ENCODE data around the gene CCDC17. TPM values are rescaled to one million over a fixed set of nuclear protein-coding genes. Genes with fewer than 3 reads are reported as not detected.

Gene CCDC17
- total RNA-seq, 4 donors from 2014 or later, result 0.38 to 3.6 (median 2.4) TPM

DNA sequence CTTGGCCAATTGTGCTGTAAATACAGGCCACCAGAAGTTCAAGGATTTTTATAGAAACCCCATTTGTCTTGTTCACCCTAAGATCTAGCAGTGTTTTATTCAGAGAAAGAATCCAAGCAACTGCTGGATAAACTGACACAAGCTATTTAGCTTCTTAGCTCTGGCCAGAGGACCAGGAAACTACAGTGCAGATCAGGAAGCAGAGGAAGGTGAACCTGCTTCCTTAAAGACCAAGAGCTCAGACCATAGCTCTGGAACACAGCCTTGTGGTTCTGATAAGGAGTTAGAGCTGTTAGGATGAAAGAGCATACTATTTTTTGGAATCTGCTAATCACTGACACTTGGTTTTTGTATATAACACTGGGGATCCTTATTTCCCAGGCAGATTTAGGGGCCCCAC is 5.2 kb upstream of the CCDC17 start:
- peak overlapping the region in 3 of 4 donors; percentile 12 to 39 (median 34) for H3K27ac ChIP-seq
- H3K4me3 ChIP-seq, result no peak overlapping the region
- peaks cover 16 to 97% (median 73%) of the 10 kb centered on the region in 3 donors for H3K36me3 ChIP-seq
- no peak for DNase-seq
- H3K4me1 ChIP-seq, result peaks cover 0 to 11% (median 0%) of the 10 kb centered on the region in 3 donors
- no peaks in the 10 kb centered on the region for H3K27me3 ChIP-seq
- TF ChIP-seq, protein P1, sequence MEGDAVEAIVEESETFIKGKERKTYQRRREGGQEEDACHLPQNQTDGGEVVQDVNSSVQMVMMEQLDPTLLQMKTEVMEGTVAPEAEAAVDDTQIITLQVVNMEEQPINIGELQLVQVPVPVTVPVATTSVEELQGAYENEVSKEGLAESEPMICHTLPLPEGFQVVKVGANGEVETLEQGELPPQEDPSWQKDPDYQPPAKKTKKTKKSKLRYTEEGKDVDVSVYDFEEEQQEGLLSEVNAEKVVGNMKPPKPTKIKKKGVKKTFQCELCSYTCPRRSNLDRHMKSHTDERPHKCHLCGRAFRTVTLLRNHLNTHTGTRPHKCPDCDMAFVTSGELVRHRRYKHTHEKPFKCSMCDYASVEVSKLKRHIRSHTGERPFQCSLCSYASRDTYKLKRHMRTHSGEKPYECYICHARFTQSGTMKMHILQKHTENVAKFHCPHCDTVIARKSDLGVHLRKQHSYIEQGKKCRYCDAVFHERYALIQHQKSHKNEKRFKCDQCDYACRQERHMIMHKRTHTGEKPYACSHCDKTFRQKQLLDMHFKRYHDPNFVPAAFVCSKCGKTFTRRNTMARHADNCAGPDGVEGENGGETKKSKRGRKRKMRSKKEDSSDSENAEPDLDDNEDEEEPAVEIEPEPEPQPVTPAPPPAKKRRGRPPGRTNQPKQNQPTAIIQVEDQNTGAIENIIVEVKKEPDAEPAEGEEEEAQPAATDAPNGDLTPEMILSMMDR (IDR thresholded peaks at IDR 0.05), result no peak
- no peak for TF ChIP-seq POLR2A (IDR thresholded peaks at IDR 0.05)
- H3K9me3 ChIP-seq, result no peaks in the 10 kb centered on the region
- intact Hi-C loops (cut with DNase I), result no loop called here

DNA sequence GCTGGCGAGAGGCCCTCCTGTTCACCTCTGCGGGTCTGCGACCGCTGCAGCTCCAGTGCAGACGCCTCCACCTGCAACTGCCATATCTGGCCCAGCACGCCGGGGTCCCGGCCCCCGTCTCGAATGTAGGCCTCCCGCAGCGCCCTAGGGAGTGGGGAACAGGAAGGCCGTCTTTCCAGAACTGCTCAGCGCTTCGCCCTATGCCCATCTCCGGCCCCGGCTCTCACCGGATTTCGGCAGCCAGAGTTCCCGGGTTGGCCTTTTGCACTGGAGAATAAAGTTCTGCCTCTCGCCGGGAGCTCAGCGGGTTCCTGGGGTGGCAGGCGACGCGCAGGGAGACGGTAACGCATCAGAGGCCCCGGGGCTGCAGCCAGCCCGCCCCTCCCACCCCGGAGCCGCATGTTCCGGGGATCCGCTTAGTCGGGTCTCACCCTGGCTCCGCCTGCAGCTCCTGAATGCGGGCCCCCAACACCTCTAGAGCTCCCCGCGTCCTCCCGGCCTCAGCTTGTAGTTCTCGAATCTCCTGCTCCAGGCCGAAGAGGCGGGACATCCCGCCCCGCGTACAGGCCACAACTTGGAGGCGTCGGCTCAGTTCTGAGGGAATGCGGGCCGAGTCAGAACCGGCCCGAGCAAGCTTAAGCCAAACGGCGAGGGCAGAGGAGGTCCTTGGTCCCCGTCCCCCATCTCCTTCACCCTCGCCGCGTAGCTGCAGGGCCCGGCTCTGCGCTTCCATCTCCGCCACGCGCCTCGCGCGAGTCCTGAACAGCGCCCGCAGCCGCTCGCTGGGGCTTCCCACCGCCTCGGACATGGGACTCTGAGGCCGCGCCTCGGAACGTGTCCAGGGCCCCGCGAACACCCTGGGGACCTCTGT is 1.1 kb downstream of the CCDC17 start:
- H3K4me1 ChIP-seq, result peaks cover 0 to 44% (median 19%) of the 10 kb centered on the region in 3 donors
- no peaks in the 10 kb centered on the region for H3K9me3 ChIP-seq
- no peak for DNase-seq
- peaks cover 7 to 89% (median 11%) of the 10 kb centered on the region in 3 donors for H3K36me3 ChIP-seq
- WGBS, 2 donors, result 49 to 50% methylated on average over 17 of the region's 78 CpGs
- H3K27me3 ChIP-seq, result no peaks in the 10 kb centered on the region
- H3K27ac ChIP-seq, result peak overlapping the region; percentile 9 to 84 (median 64)
- TF ChIP-seq, protein P1 (IDR thresholded peaks at IDR 0.05), result no peak
- no peak for TF ChIP-seq POLR2A (IDR thresholded peaks at IDR 0.05)
- H3K4me3 ChIP-seq, result peak overlapping the region in 2 of 4 donors; percentile 19 to 46
- intact Hi-C loops (cut with DNase I), result no loop called here

DNA sequence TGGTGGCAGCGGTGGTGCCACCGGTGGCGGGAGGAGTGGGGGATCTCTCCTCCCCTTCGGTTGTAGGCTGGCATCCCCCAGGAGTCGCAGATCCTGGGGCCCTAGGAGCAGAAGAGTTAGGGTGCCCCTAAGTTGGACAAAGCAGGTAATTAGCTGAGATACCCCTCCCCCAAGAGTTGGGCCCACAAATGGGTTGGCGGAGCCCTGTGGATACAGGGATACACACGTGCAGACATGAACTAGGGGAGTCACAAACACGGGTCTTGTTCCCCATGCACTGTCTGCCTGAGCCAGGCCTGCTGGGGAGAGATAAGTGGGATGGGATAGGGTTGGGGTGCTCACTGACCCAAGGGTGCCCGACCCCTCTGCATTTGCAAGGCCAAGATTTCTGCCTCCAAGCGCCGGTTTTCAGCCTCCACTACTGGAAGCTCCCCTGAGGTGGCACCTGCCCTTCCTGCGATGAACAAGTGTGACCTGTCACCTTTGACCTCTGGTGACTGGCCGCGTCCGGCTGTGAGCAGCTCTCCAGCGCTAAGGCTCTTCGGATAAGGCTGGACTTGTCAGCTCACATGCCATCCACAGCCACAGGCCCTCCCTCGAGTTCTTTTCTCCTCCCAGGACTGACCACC is 1.8 kb downstream of the CCDC17 start:
- no peak for DNase-seq
- Histone ChIP-seq H3K4me1 (peaks cover 0 to 44% (median 19%) of the 10 kb centered on the region in 3 donors), H3K9me3 (no peaks in the 10 kb centered on the region), H3K27ac (peak overlapping the region; percentile 9 to 84 (median 64)), H3K4me3 (peak overlapping the region in 2 of 4 donors; percentile 19 to 46), H3K27me3 (no peaks in the 10 kb centered on the region), H3K36me3 (peaks cover 7 to 89% (median 11%) of the 10 kb centered on the region in 3 donors)
- intact Hi-C loops (cut with DNase I), result no loop called here
- no peak for TF ChIP-seq POLR2A (IDR thresholded peaks at IDR 0.05)
- TF ChIP-seq, protein P1 (IDR thresholded peaks at IDR 0.05), result no peak
- WGBS, 2 donors, result 55 to 69% methylated on average over 4 to 12 of the region's 18 CpGs

DNA sequence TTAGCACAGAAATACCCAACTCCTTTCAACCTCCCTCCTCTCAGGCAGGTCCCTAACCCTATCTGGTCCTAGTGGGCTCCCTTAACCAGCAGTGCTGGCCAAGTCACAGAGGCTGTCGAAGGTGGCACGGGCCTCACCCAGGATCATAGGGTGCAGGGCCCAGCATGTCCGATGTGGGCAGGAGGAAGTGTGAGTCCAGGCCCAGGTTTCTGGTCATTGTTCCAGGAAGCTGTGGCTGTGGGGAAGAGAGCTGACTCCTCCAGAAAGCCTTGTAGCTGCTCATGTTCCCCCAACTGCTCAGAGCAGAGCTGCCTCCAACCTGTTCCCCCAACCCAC is 2.4 kb downstream of the CCDC17 start:
- Histone ChIP-seq H3K27me3 (no peaks in the 10 kb centered on the region), H3K36me3 (peaks cover 7 to 89% (median 11%) of the 10 kb centered on the region in 3 donors), H3K4me1 (peaks cover 0 to 44% (median 19%) of the 10 kb centered on the region in 3 donors), H3K4me3 (no peak overlapping the region), H3K9me3 (no peaks in the 10 kb centered on the region), H3K27ac (peak overlapping the region in 3 of 4 donors; percentile 56 to 84 (median 71))
- DNase-seq, result no peak
- WGBS, 2 donors, result no CpG with 5 or more reads among the region's 3 CpGs
- intact Hi-C loops (cut with DNase I), result no loop called here
- TF ChIP-seq, protein P1 (IDR thresholded peaks at IDR 0.05), result no peak
- TF ChIP-seq POLR2A (IDR thresholded peaks at IDR 0.05), result no peak

Measured in esophagus squamous epithelium (tissue), 5 donors.